GM23338 (cell line): Measurements from ENCODE around the gene ZBTB7B. TPM values are rescaled to one million over a fixed set of nuclear protein-coding genes. Genes with fewer than 3 reads are reported as not detected.

Experiments used
- CTCF ChIP-seq, 2 experiments: fragments of 200-600 bp in 1 of 2; sonication (generic) in 1 of 2; conservative IDR thresholded peaks; 2 replicates each; pipeline versions ENCODE4 v1.5.1 to v1.6.1; 2016 to 2017; ENCODE audit warnings: antibody characterized with exemption in 2 of 2, low read depth in 2 of 2, mild to moderate bottlenecking in 2 of 2, moderate library complexity in 1 of 2
- EZH2 ChIP-seq: fragments of 200-600 bp; sonication (generic); IDR thresholded peaks from one replicate; pipeline ENCODE4 v1.8.0; 2017; ENCODE audit warnings: antibody characterized with exemption, mild to moderate bottlenecking, low read depth; ENCODE audit not compliant: unreplicated experiment
- EZH2phosphoT487 ChIP-seq: fragments of 200-600 bp; sonication (generic); IDR thresholded peaks from one replicate; pipeline ENCODE4 v1.8.1; 2018; ENCODE audit warnings: antibody characterized with exemption; ENCODE audit not compliant: unreplicated experiment
- NANOG ChIP-seq: IDR thresholded peaks from 2 replicates; pipeline ENCODE4 v1.6.1; 2016; ENCODE audit warnings: antibody characterized with exemption, borderline replicate concordance
- POLR2AphosphoS5 ChIP-seq: IDR thresholded peaks from 2 replicates; pipeline ENCODE4 v1.6.1; 2016; ENCODE audit warnings: antibody characterized with exemption, low read depth
- STAT1 ChIP-seq: IDR thresholded peaks from one replicate; pipeline ENCODE4 v1.6.1; 2016; ENCODE audit warnings: antibody characterized with exemption; ENCODE audit not compliant: unreplicated experiment
- ZNF114 ChIP-seq: fragments of 250-450 bp; sonication (Bioruptor Pico); IDR thresholded peaks from 2 replicates; pipeline ENCODE4 v1.5.0; 2020; ENCODE audit warnings: mild to moderate bottlenecking, moderate library complexity
- ZNF462 ChIP-seq: fragments of 250-450 bp; sonication (Bioruptor Pico); IDR thresholded peaks from 2 replicates; pipeline ENCODE4 v1.5.0; 2020; ENCODE audit warnings: mild to moderate bottlenecking, moderate library complexity
- polyA plus RNA-seq: library from polyadenylated mRNA; unstranded; fragments of >200 nt; fragmentation: Nextera tagmentation; extraction: Ambion mirVana; gene quantifications from 2 replicates; pipeline ENCODE4 v1.2.1, GENCODE V29; 2016
- total RNA-seq: library from RNA; depleted of rRNA; stranded (reverse); fragments of >200 nt; shearing (Covaris generic); gene quantifications from 2 replicates; pipeline ENCODE4 v1.2.3, GENCODE V29; 2014

Gene ZBTB7B
- total and polyA plus RNA-seq, 2 experiments from 2014 or later = 3.6 to 32.6 TPM

GRCh38 chr1:154954541-154954940, 48.1 kb upstream of the ZBTB7B start (continued):
- no peak for TF ChIP-seq ZNF462 (CRISPR knock-in tag)
- no peak for TF ChIP-seq POLR2AphosphoS5
- TF ChIP-seq ZNF114 (CRISPR knock-in tag) = no peak
- TF ChIP-seq EZH2phosphoT487 = no peak
- no peak for TF ChIP-seq NANOG
- no peak for TF ChIP-seq EZH2
- no peak for TF ChIP-seq CTCF (conservative IDR thresholded peaks at IDR 0.05; ENCODE audit: low read depth in 2 of 2)
- TF ChIP-seq STAT1 = no peak
